NCI-H526 (cell line): ENCODE measurements around the gene TOMM6.
"Not testable (repeated sequence)": the region's sequence is repeated elsewhere in the genome, so short reads cannot be mapped to it uniquely, and the experiment has no call there.

Source experiments
- DNase-seq, 2 experiments: peaks; one replicate each; lab custom pipeline; 2025; lab: John Stamatoyannopoulos, UW

The TOMM6 gene

DNA sequence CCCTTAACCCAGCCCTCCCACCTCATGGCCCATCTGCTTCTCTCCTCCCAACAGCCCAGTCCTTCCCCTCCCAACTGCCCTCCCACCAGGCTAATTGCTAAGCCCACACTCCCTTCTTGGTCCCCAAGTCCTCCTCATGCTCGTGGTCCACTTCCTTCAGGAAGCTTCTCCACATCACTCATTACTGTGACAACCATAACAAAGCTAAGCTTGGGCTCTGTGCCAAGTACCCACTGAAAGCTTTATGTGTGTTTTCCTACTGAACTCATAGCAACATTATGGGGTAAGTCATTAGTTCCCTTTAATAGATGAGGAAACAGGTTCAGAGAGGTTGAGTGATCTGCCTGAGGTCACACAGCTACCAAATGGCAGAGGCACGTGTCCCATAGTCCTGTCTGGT is 24.0 kb upstream of the TOMM6 start:
- DNase-seq: no peak

GRCh38 chr6:41766043-41766664 is 21.3 kb upstream of the TOMM6 start:
- DNase-seq: not testable (repeated sequence)

GRCh38 chr6:41767112-41767833 is 20.2 kb upstream of the TOMM6 start:
- no peak for DNase-seq

- DNase-seq: no peak
Observed at GRCh38 chr6:41768545-41769308, 18.8 kb upstream of the TOMM6 start.

GRCh38 chr6:41769376-41769775 is 18.1 kb upstream of the TOMM6 start:
- no peak for DNase-seq

DNA sequence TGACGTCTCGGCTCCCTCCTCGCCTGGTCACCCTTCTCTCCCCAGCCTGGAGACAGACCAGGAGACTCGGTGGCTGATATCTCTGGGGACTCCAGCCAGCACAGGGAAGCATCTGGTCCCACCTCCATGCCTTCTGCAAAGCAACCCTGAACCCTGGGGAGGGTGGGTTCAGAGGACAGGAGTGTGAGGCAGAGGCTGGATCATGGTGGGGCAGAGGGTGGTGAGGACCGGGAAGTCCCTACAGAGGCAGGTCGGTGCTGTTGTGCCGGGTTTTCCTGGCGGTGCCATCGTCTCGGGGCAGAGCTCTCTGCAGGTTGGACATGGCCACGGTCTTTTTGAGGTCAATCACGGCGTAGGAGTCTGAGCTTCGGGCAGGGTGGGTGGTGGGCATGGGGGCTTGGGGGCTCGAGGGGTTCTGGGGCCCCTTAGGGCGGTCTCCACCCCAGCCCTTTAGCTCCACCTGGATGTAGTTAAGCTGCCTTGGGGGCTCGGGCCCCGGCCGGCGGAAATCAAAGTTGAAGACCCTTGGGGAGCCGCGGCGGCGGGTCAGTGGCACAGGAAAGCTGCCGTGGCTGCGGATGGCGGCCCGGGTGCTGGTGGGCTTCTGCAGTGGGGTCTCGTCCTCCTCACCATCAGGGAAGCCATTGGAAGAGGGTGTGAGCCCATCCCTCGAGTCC is 17.0 kb upstream of the TOMM6 start:
- no peak for DNase-seq

- no peak for DNase-seq
Observed at GRCh38 chr6:41771058-41771983, 16.2 kb upstream of the TOMM6 start.

GRCh38 chr6:41774841-41775240 is 12.7 kb upstream of the TOMM6 start:
- no peak for DNase-seq

- no peak for DNase-seq
Observed at GRCh38 chr6:41775293-41775882, 12.1 kb upstream of the TOMM6 start.

DNA sequence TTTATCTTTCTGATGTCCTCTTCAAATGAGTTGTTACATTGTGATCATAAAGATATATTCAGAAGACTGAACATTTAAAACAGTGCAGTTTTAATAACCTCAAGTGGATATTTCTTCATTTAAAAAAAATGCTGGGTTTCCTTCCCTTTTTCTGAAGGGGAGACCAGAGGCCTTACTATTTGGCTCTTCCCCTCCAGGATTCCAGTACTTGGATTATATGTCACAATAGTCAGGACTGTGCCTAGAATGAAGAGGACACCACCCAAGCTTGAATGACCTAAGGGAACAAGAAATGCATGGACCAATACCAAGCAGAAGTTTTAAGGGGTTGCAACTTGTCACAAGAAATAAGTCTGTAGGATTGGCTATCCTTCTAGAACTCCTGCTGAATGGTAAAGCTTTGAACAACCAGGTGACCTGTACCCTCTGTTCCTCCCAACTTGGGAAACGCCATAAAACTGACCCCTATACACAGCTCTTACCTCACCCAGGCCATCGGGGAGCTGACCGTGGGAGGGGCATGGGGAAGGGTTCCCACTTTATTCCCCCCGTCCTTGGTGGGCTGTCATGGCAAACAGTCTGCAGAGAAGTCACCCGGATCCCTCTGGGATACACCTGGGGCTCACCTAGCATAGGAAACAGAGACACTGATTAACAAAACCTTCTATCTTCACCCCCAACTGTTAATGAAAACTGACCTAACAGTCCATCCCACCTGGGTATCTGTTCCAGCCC is 9.8 kb upstream of the TOMM6 start:
- DNase-seq: no peak

GRCh38 chr6:41778895-41779294 is 8.6 kb upstream of the TOMM6 start:
- DNase-seq: no peak

DNA sequence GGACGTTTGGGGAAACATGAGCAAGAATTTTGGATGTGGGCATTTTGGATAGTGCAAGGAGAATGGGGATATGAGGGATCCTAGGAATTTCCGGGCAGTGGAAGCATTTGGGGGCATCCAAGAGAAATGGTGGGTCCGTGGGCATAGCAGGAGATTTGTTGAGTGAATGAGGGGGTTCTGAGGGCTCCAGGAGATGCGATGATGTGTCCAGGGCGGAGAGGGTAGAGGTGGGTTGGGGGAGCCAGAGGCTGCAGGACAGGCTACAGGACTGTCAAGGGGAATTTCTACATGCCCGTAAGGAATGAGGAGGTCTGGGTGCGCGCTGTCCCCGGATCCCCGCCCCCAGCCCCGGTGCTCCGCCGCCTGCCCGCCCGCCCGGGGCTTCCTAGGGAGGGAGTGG is 8.2 kb upstream of the TOMM6 start:
- no peak for DNase-seq

DNA sequence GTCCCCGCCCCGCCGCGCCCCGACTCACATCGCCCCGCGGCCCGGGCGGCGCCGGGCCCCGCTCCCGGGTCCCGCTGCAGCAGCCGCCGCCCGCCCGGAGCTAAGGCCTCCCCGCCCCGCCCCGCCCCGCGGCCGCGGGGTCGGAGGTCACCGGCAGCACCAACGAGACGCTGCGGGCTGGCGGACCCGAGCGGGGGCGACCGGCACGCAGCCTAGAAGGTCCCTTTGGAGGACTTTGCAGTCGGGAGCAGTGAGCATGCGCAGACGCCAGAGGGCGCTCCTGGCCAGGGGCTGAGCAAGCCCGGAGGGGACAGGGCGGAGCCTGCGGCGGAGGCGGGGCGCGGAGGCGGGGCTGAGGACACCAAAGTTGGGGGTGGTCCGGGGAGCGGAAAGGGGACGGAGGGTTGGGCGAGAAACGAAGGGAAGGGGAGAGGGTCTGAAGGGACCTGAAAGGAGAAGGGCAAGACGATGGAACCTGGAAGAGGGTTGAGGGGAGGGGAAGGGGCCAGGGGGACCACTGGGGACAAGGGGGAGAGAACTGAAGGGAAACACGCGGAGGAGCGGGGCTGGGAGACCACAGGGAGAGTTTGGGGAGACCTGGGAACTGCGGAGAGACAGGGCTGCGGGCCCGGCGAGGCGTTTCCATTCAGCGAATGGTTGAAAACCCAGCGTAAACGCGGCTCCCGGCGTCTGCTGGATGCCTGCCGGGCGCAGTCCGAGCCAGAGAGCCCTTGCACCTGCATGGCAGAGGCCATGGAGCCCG is 7.5 kb upstream of the TOMM6 start, which contains the start of gene FRS3:
TSS of gene FRS3 (minus strand) at position 113 of the 763 bp plus-strand sequence. CDS start 2,913 bp downstream, outside the sequence.
- peak; percentile 76 to 96 for DNase-seq

- peak in 1 of 2 experiments; percentile 25 for DNase-seq
Observed at GRCh38 chr6:41780551-41781365, 6.7 kb upstream of the TOMM6 start, which contains the start of gene PRICKLE4. TSS of gene PRICKLE4 (plus strand) at chr6:41780782. CDS start at chr6:41783474, 2,692 bp downstream.

- no peak for DNase-seq
Observed at GRCh38 chr6:41781366-41781730, 6.1 kb upstream of the TOMM6 start.

DNA sequence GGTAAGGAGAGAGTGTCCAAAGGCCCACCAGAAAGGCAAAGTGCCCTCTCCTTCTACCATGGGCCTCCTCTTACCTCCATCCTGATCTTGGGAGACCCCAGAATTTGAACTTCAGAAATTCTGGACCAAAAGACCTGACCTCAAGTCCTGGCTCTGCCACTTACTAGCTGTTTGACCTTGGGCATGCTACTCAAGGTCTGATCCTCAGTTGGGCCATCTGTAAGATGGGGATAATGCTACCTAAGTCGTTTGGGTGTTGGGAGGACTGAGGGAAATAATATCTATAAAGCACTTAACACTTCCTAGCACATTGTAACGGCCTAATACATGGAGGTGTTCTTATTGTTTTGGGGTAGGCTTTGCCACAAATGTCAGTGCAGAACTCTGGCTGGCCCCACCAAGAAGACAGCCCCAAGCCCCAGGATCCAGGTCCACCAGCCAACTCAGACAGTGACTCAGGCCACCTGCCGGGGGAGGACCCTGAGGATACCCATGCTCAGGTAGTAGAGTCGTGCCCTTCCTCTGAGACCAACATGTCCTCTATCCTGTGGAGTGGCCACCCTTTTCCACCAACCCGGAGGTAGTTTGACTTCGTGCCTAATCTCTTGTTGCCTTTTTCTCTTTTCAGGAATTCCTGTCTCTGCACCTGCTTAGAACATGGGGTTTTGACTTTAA is 4.3 kb upstream of the TOMM6 start:
- DNase-seq: no peak

DNA sequence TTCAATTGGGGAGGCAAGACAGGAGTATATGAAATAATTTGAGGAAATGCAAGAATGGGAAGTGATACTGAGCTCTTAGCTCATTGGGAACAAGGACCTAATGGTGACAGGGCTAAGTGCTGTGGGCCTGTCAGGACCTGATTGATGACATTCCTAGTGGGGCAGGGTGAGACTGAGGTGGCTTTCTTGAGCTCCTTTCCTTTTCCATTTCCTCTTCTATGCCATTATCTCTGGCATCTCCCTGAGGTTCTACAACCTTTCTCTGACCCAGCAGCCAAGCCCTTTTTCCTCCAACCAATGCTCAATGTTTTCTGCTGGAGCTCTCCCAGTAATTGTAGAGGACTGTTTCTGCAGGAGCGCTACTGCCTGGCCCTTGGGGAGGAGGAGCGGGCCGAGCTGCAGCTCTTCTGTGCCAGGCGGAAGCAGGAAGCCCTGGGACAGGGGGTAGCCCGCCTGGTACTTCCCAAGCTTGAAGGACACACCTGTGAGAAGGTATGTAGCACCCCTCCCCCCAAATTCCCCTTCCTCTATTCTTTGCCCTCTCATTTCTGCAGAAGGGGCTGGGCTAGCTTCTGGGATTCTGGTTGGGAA is 2.8 kb upstream of the TOMM6 start:
- no peak for DNase-seq
